ENCODE data around the gene SLC35B2.

DNA sequence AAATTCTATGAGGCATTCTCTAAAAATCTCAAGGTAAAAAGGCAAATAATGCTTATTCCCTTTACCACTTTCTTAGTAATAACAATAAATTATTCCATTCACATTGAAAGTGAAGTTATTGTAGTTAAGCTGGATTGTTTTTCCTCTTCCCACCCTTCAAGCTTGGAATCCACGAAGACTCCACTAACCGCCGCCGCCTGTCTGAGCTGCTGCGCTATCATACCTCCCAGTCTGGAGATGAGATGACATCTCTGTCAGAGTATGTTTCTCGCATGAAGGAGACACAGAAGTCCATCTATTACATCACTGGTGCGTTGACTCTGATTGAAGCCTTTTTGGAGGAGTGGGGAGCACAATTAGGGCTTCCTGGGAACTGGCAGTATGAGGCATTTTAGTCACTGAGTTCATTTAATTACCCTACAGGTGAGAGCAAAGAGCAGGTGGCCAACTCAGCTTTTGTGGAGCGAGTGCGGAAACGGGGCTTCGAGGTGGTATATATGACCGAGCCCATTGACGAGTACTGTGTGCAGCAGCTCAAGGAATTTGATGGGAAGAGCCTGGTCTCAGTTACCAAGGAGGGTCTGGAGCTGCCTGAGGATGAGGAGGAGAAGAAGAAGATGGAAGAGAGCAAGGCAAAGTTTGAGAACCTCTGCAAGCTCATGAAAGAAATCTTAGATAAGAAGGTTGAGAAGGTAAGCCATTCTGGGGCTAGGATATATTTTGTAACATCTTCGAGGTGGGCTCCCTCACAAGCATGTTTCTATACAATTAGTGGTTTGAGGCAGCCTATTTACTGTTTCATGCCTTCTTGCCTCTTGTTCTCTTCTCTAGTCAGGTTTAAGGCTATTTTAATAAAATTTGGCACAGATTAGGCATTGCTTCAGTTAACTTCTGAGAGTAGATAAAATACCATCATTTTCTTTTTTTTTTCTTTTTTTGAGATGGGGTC lies 5.5 kb downstream of the SLC35B2 start:
- TF ChIP-seq CTCF (conservative IDR thresholded peaks at IDR 0.05; ENCODE audit: low read length) (no peak), EZH2phosphoT487 (IDR thresholded peaks at IDR 0.05; ENCODE audit: borderline replicate concordance, low read depth, low read length) (no peak)

Measured in OCI-LY7 (cell line).